GM19463 (cell line): ENCODE measurements around the gene JMY.

Experiments
- ATAC-seq: cut with Tn5 transposase; IDR thresholded peaks from one replicate; pipeline ENCODE4 v1.9.1; 2021; ENCODE audit warnings: mild to moderate bottlenecking, moderate library complexity; ENCODE audit not compliant: unreplicated experiment

Gene JMY

GRCh38 chr5:79285285-79285684, 49.4 kb downstream of the JMY start:
- ATAC-seq = no peak

DNA sequence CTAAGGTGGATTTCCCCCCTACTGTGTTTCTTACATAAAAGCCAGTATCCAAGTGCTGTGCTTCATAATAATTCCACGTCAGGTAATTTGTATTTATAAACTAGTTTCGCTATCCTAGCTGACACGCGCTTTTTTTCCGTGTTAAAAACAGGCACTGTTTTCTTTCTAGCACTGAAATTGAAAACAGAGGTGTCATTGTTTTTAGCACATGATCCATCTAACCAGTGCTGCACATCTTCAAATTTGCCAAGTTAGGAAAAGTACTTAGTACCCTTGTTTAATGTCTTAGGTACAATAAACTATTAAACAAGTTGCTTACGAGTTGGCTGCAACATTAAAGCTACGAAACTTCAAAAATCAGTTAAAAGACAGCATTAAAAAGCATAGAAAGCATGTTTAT, 49.9 kb downstream of the JMY start:
- ATAC-seq = no peak

DNA sequence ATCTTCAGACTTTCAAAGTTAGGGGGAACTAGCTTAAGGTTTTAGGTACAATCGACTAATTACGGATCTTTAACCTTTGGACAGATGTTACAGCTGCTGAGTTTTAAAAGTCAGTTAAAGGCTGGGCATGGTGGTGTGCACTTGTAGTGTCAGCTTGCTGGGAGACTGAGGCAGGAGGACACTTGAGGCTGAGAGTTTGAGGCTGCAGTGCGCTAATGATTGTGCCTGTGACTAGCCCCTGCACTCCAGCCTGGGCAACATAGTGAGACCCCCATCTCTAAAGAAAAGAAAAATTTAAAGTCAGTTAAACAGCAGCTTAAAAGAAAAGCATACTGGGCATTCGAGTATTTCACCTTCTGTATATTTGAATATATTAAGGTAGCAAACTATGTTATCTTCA, 51.4 kb downstream of the JMY start:
- no peak for ATAC-seq

- ATAC-seq = no peak
These were observed 52.0 kb downstream of the JMY start for GRCh38 chr5:79287907-79288306.

GRCh38 chr5:79295029-79295428, 59.1 kb downstream of the JMY start:
- no peak for ATAC-seq

GRCh38 chr5:79297661-79298060, 61.7 kb downstream of the JMY start:
- no peak for ATAC-seq

GRCh38 chr5:79301046-79301712, 65.2 kb downstream of the JMY start:
- ATAC-seq = no peak

GRCh38 chr5:79302454-79302853, 66.5 kb downstream of the JMY start:
- no peak for ATAC-seq

DNA sequence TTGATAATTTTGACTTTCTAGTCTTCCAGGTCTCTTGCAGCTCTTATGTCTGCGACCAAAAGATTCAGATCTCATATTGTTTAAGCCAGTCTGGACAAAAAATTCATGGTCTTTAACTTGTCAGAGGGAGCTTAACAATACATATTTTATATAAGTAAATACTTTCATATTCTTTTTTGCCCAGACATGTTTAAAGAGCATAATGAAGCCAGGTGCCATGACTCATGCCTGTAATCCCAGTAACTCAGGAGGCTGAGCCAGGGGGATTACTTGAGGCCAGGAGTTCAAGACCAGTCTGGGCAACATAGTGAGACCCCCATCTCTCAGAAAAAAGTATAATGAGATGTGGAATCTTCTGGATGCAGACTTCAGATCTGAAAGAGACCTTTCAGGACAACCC, 69.8 kb downstream of the JMY start:
- ATAC-seq = no peak

- ATAC-seq = no peak
These were observed 83.1 kb downstream of the JMY start for GRCh38 chr5:79318935-79319614.

GRCh38 chr5:79329453-79329852, 93.5 kb downstream of the JMY start:
- no peak for ATAC-seq

DNA sequence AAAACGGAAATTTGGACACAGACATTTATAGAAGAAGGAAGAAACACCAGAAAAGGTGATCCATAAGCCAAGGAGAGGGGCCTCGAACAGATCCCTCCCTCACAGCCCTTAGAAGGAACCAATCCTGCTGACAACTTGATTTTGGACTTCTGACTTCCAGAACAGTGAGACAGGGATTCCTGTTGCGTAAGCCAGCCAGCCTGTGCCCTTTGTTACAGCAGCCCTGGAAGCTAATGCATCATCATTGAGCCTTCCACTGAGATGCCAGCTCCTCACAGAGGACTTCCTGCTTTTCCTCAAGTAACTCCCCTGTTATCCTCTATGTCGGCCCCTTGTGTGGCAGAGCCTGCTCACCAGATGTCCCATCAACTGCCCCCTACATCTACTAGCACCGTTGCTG, 94.1 kb downstream of the JMY start:
- no peak for ATAC-seq

- no peak for ATAC-seq
These were observed 98.1 kb downstream of the JMY start for GRCh38 chr5:79333852-79334557.

DNA sequence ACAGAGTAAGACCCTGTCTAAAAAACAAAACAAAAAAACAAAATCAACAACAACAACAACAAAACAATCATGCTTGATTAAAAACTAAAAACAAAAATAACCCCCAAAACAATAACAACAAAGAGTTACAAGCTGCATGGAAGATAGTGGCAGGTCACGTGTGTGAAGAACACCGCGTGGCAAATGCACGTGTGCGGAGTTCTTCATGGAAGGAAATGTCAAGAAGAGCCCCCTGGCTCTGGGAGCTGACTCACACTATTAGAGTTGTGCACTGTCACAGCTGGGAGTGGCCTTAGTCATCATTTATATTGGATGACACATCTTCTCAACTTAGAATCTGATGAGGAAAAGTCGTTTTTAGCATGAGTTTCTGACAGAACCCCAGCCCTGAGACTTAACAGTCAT, 110.5 kb downstream of the JMY start:
- ATAC-seq = no peak

DNA sequence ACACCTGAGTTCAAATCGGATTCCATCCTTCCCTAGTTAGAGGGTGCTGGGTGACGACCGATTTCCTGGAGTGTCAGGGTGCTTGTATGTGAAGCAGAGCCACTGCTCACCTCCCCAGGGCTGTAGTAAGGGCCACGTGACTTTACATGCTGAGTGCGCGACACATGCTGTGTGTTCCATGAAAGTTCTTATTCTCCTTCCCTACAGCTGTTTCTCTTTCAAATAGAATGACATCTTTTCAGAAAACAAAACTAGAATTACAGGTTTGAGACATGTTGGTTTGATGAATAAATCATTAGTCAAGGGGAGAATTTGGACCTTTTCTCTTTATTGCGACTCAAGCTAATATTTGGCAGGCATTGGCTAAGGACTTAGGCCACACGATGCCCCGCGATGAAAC, 113.1 kb downstream of the JMY start:
- ATAC-seq = no peak

GRCh38 chr5:79349881-79350280, 114.0 kb downstream of the JMY start:
- no peak for ATAC-seq

DNA sequence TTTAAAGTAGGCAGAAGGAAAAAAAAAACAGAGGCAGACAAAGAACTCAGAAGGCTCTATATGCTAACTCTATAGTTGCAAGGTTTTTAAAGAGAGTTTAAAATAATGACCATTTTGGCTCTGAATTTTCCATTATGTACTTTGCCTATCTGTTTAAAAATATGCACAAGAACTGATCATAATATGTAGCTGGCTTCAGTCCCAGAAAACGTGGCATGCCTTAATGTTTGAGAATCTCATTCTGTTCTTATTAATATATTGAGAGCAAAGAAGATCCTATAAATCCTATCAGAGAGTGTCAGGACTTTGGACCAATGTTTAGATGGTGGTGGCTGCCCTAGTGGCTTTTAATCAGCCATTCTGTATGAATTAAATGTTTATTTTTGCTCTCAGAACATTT, 121.5 kb downstream of the JMY start:
- ATAC-seq = no peak
